ENCODE measurements around the gene PSMC1. TPM values are rescaled to one million over a fixed set of nuclear protein-coding genes. Genes with fewer than 3 reads are reported as not detected.

Gene PSMC1
- total RNA-seq, 1 experiment from 2014 or later = 134 TPM

- no peak for DNase-seq (ENCODE audit: low read depth)
- in situ Hi-C loops (cut with HindIII; ENCODE audit: low pct_unique_long_range_greater_than_20kb, low sequenced_read_pairs) = no loop called here
Observed at GRCh38 chr14:90274019-90274418, 17.7 kb downstream of the PSMC1 start.

- DNase-seq (ENCODE audit: low read depth) = no peak
- in situ Hi-C loops (cut with HindIII; ENCODE audit: low pct_unique_long_range_greater_than_20kb, low sequenced_read_pairs) = no loop called here
Observed at GRCh38 chr14:90274808-90275457, 18.6 kb downstream of the PSMC1 start.

GRCh38 chr14:90275458-90275814 is 19.1 kb downstream of the PSMC1 start:
- in situ Hi-C loops (cut with HindIII; ENCODE audit: low pct_unique_long_range_greater_than_20kb, low sequenced_read_pairs) = no loop called here
- DNase-seq (ENCODE audit: low read depth) = no peak

- in situ Hi-C loops (cut with HindIII; ENCODE audit: low pct_unique_long_range_greater_than_20kb, low sequenced_read_pairs) = no loop called here
- DNase-seq (ENCODE audit: low read depth) = no peak
Observed at GRCh38 chr14:90275820-90276219, 19.5 kb downstream of the PSMC1 start.

- no peak for DNase-seq (ENCODE audit: low read depth)
- in situ Hi-C loops (cut with HindIII; ENCODE audit: low pct_unique_long_range_greater_than_20kb, low sequenced_read_pairs) = no loop called here
Observed at GRCh38 chr14:90276646-90277367, 20.5 kb downstream of the PSMC1 start.

- in situ Hi-C loops (cut with HindIII; ENCODE audit: low pct_unique_long_range_greater_than_20kb, low sequenced_read_pairs) = no loop called here
- no peak for DNase-seq (ENCODE audit: low read depth)
Observed at GRCh38 chr14:90277581-90278198, 21.3 kb downstream of the PSMC1 start.

- in situ Hi-C loops (cut with HindIII; ENCODE audit: low pct_unique_long_range_greater_than_20kb, low sequenced_read_pairs) = no loop called here
- DNase-seq (ENCODE audit: low read depth) = no peak
Observed at GRCh38 chr14:90278199-90279175, 22.1 kb downstream of the PSMC1 start.

- no peak for DNase-seq (ENCODE audit: low read depth)
- in situ Hi-C loops (cut with HindIII; ENCODE audit: low pct_unique_long_range_greater_than_20kb, low sequenced_read_pairs) = no loop called here
Observed at GRCh38 chr14:90280096-90280495, 23.7 kb downstream of the PSMC1 start.

- in situ Hi-C loops (cut with HindIII; ENCODE audit: low pct_unique_long_range_greater_than_20kb, low sequenced_read_pairs) = no loop called here
- peak; percentile 61 for DNase-seq (ENCODE audit: low read depth)
Observed at GRCh38 chr14:90281261-90281660, 24.9 kb downstream of the PSMC1 start.

GRCh38 chr14:90281756-90282155 is 25.4 kb downstream of the PSMC1 start:
- in situ Hi-C loops (cut with HindIII; ENCODE audit: low pct_unique_long_range_greater_than_20kb, low sequenced_read_pairs) = no loop called here
- no peak for DNase-seq (ENCODE audit: low read depth)

- in situ Hi-C loops (cut with HindIII; ENCODE audit: low pct_unique_long_range_greater_than_20kb, low sequenced_read_pairs) = no loop called here
- DNase-seq (ENCODE audit: low read depth) = no peak
Observed at GRCh38 chr14:90287791-90288190, 31.4 kb downstream of the PSMC1 start.

- no peak for DNase-seq (ENCODE audit: low read depth)
- in situ Hi-C loops (cut with HindIII; ENCODE audit: low pct_unique_long_range_greater_than_20kb, low sequenced_read_pairs) = no loop called here
Observed at GRCh38 chr14:90288651-90289355, 32.5 kb downstream of the PSMC1 start.

GRCh38 chr14:90290337-90291011 is 34.1 kb downstream of the PSMC1 start:
- in situ Hi-C loops (cut with HindIII; ENCODE audit: low pct_unique_long_range_greater_than_20kb, low sequenced_read_pairs) = no loop called here
- DNase-seq (ENCODE audit: low read depth) = no peak

- no peak for DNase-seq (ENCODE audit: low read depth)
- in situ Hi-C loops (cut with HindIII; ENCODE audit: low pct_unique_long_range_greater_than_20kb, low sequenced_read_pairs) = no loop called here
Observed at GRCh38 chr14:90291699-90292098, 35.3 kb downstream of the PSMC1 start.

- DNase-seq (ENCODE audit: low read depth) = no peak
- in situ Hi-C loops (cut with HindIII; ENCODE audit: low pct_unique_long_range_greater_than_20kb, low sequenced_read_pairs) = no loop called here
Observed at GRCh38 chr14:90293766-90294730, 37.7 kb downstream of the PSMC1 start.

GRCh38 chr14:90294872-90295271 is 38.5 kb downstream of the PSMC1 start:
- in situ Hi-C loops (cut with HindIII; ENCODE audit: low pct_unique_long_range_greater_than_20kb, low sequenced_read_pairs) = no loop called here
- no peak for DNase-seq (ENCODE audit: low read depth)

All from Caki2 (cell line).